ENCODE data around the gene SLC7A11. TPM values are rescaled to one million over a fixed set of nuclear protein-coding genes. Genes with fewer than 3 reads are reported as not detected.

Gene SLC7A11
- total and polyA plus RNA-seq, 10 of the 15 experiments (the other 5 are each of a cell fraction or from before 2014, with no cell fraction given) = 1.6 to 9.8 (median 3.5) TPM

- H3K4me3 ChIP-seq = no peak overlapping the region
- FAIRE-seq (no peak), ATAC-seq (no peak), DNase-seq (ENCODE audit: low read depth, low spot score) (no peak)
- in situ Hi-C loops (cut with MboI) = loop anchor here (25.0 kb wide), 1 partner anchor 1108 kb away; the partner anchor contains the start of genes NAA15 and NDUFC1
- CTCF ChIA-PET = interaction anchor here (1.0 to 2.5 kb wide), 7 partner anchors 11 to 848 kb away, joined by 3 to 11 read pairs (median 3); no protein-coding TSS in a partner anchor
- POLR2A ChIA-PET = interaction anchor here (0.9 kb wide), 1 partner anchor 10 kb away, joined by 3 read pairs; no protein-coding TSS in a partner anchor
- H3K9me3 ChIP-seq (replicated peaks; ENCODE audit: control insufficient read depth, insufficient read depth, low read length) = no peaks in the 10 kb centered on the region
- H3K4me1 ChIP-seq (ENCODE audit: control insufficient read depth, insufficient read depth, low read length) = peaks cover 3% of the 10 kb centered on the region; the same call in 1 of the 2 replicates
- no peaks in the 10 kb centered on the region for H3K79me2 ChIP-seq (ENCODE audit: control insufficient read depth, insufficient read depth, low read length)
- SMC1A ChIA-PET (ENCODE audit: uncharacterized antibody, unreplicated experiment) = interaction anchor here (0.7 to 3.8 kb wide), 10 partner anchors 11 to 38 kb away, joined by 3 to 21 read pairs (median 4); partner anchors contain the start of gene SLC7A11
- no peak overlapping the region for H2AFZ ChIP-seq (ENCODE audit: control insufficient read depth, low read depth, low read length)
- no peak overlapping the region for H3K27ac ChIP-seq (ENCODE audit: control insufficient read depth, insufficient read depth)
- no peaks in the 10 kb centered on the region for H3K36me3 ChIP-seq (ENCODE audit: control insufficient read depth in 2 of 2, insufficient read depth in 2 of 2, low read length in 1 of 2)
- intact Hi-C loops (cut with micrococcal nuclease; ENCODE audit: unreplicated experiment) = no loop called here
- BruUV-seq (replicated peaks) = no TSS peak
- no peak overlapping the region for H3K4me2 ChIP-seq (ENCODE audit: control insufficient read depth, insufficient read depth)
- no peak overlapping the region for H3K9ac ChIP-seq (ENCODE audit: control insufficient read depth, insufficient read depth, low read length)
- H4K20me1 ChIP-seq (ENCODE audit: control insufficient read depth, insufficient read depth) = no peaks in the 10 kb centered on the region
- TF ChIP-seq, protein P1, sequence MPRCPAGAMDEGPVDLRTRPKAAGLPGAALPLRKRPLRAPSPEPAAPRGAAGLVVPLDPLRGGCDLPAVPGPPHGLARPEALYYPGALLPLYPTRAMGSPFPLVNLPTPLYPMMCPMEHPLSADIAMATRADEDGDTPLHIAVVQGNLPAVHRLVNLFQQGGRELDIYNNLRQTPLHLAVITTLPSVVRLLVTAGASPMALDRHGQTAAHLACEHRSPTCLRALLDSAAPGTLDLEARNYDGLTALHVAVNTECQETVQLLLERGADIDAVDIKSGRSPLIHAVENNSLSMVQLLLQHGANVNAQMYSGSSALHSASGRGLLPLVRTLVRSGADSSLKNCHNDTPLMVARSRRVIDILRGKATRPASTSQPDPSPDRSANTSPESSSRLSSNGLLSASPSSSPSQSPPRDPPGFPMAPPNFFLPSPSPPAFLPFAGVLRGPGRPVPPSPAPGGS (IDR thresholded peaks at IDR 0.05; ENCODE audit: borderline replicate concordance, insufficient read depth, low read depth, low read length, poor library complexity, severe bottlenecking) = no peak
- H3K27me3 ChIP-seq (replicated peaks in 1 of 2; ENCODE audit: control insufficient read depth in 2 of 2, insufficient read depth in 2 of 2, low read length in 1 of 2) = no peaks in the 10 kb centered on the region
- RAD21 ChIA-PET (ENCODE audit: unreplicated experiment) = interaction anchor here (0.6 to 1.5 kb wide), 5 partner anchors 16 to 476 kb away, joined by 3 to 4 read pairs (median 4); no protein-coding TSS in a partner anchor
- WGBS (ENCODE audit: insufficient coverage, insufficient replicate concordance, low lambda C conversion rate, missing lambda C conversion rate) = 67% methylated on average over 5 of the region's 5 CpGs
These were observed 37.6 kb downstream of the SLC7A11 start for GRCh38 chr4:138204507-138204906.

GRCh38 chr4:138202686-138203085 is 39.5 kb downstream of the SLC7A11 start:
- intact Hi-C loops (cut with micrococcal nuclease; ENCODE audit: unreplicated experiment) = no loop called here
- ATAC-seq = no peak
- in situ Hi-C loops (cut with MboI) = loop anchor here (25.0 kb wide), 1 partner anchor 1110 kb away; the partner anchor contains the start of genes NAA15 and NDUFC1
- ChIA-PET SMC1A (ENCODE audit: uncharacterized antibody, unreplicated experiment) (interaction anchor here (0.9 to 3.8 kb wide), 2 partner anchors 10 to 13 kb away, joined by 3 to 21 read pairs; no protein-coding TSS in a partner anchor), CTCF (no interaction called here), RAD21 (ENCODE audit: unreplicated experiment) (no interaction called here), POLR2A (interaction anchor here (0.7 kb wide), 1 partner anchor 26 kb away, joined by 12 read pairs; no protein-coding TSS in a partner anchor)
- 79% methylated on average over 2 of the region's 2 CpGs for WGBS (ENCODE audit: insufficient coverage, insufficient replicate concordance, low lambda C conversion rate, missing lambda C conversion rate)
- no peak overlapping the region for H2AFZ ChIP-seq (ENCODE audit: control insufficient read depth, low read depth, low read length)
- no TSS peak for BruUV-seq (replicated peaks)
- no peaks in the 10 kb centered on the region for H3K36me3 ChIP-seq (ENCODE audit: control insufficient read depth in 2 of 2, insufficient read depth in 2 of 2, low read length in 1 of 2)
- peaks cover 3% of the 10 kb centered on the region; the same call in 1 of the 2 replicates for H3K4me1 ChIP-seq (ENCODE audit: control insufficient read depth, insufficient read depth, low read length)
- H3K4me2 ChIP-seq (ENCODE audit: control insufficient read depth, insufficient read depth) = no peak overlapping the region
- no peak overlapping the region for H3K4me3 ChIP-seq
- no peaks in the 10 kb centered on the region for H4K20me1 ChIP-seq (ENCODE audit: control insufficient read depth, insufficient read depth)
- no peaks in the 10 kb centered on the region for H3K79me2 ChIP-seq (ENCODE audit: control insufficient read depth, insufficient read depth, low read length)
- H3K27ac ChIP-seq (ENCODE audit: control insufficient read depth, insufficient read depth) = no peak overlapping the region
- H3K9ac ChIP-seq (ENCODE audit: control insufficient read depth, insufficient read depth, low read length) = no peak overlapping the region
- no peak for DNase-seq (ENCODE audit: low read depth, low spot score)
- no peaks in the 10 kb centered on the region for H3K9me3 ChIP-seq (replicated peaks; ENCODE audit: control insufficient read depth, insufficient read depth, low read length)
- no peaks in the 10 kb centered on the region for H3K27me3 ChIP-seq (replicated peaks in 1 of 2; ENCODE audit: control insufficient read depth in 2 of 2, insufficient read depth in 2 of 2, low read length in 1 of 2)
- no peak for FAIRE-seq
- no peak for TF ChIP-seq ATF7 (IDR thresholded peaks at IDR 0.05; ENCODE audit: low read depth)
- TF ChIP-seq CUX1 (IDR thresholded peaks at IDR 0.05; ENCODE audit: insufficient replicate concordance, low read depth, low read length) = no peak
- TF ChIP-seq BMI1 (IDR thresholded peaks at IDR 0.05; ENCODE audit: borderline replicate concordance) = no peak
- TF ChIP-seq STAT1 (conservative IDR thresholded peaks at IDR 0.05) = no peak
